ENCODE data around the gene RASGRF2. TPM values are rescaled to one million over a fixed set of nuclear protein-coding genes. Genes with fewer than 3 reads are reported as not detected.

RASGRF2 gene
- total RNA-seq, 1 donor from 2014 or later: 8.2 TPM

DNA sequence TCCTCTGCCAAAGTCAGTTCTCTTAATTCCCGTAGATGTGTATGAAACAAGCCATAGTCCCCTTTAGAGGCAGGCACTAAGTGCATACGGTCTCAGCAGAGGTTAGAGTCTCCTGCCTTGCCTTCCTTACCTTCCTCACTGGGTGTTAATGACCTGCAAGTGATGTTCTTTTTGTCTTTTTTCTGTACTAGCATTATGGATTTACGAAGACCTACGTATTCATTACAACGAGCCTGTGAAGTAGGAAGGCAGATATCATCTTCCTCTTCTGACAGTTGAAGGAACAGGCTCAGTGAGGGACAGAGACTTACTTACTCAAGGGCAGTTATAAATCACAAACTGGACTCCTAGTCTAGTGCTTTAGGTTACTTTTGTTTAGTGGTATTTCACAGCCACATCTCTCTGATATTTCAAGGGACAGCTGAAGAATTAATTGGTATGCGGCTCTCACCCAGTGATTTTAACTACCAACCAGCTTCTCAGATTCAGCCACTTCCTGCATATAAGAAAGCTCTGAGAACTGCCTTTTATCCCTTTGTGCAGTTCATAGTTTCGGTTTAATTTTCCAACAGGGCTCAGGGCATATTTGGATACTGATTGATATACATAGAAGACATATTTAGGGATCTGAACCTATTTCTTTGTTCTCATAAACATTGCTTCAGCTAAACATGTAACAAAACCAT is 187.9 kb downstream of the RASGRF2 start:
- intact Hi-C loops (cut with DNase I): no loop called here
- no peak for DNase-seq (ENCODE audit: low spot score)

- intact Hi-C loops (cut with DNase I): no loop called here
- DNase-seq (ENCODE audit: low spot score): no peak
These were observed 191.4 kb downstream of the RASGRF2 start for GRCh38 chr5:81151546-81151945.

DNA sequence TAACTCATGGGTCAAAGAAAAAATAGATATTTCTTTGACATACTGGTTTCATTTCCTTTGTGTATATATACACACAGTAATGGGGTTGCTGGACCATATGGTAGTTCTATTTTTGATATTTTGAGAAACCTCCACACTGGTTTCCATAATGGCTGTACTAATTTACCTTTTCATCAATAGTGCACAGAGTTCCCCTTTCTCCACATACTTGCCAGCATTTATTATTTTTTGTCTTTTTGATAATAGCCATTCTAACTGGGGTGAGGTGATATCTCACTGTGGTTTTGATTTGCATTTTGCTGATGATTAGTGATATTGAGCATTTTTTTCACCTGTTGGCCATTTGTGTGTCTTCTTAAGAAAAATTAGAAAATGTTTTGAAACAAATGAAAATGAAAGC is 194.6 kb downstream of the RASGRF2 start:
- DNase-seq (ENCODE audit: low spot score): no peak
- intact Hi-C loops (cut with DNase I): no loop called here

DNA sequence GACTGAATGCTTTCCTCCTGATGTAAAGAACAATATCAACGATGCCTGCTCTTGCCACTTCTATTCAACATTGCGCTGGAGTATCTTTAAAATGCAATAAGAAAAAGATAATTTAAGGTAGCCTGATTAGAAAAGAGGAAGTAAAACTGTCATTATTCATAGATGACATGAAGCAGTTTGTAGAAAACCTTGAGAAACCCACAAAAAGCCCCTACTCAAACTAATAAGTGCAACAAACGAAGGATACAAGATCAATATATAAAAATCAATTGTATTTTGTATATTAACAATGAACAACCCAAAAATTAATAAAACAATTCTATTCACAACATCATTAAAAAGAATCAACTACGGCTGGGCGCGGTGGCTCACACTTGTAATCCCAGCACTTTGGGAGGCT is 196.6 kb downstream of the RASGRF2 start:
- DNase-seq (ENCODE audit: low spot score): no peak
- intact Hi-C loops (cut with DNase I): no loop called here

DNA sequence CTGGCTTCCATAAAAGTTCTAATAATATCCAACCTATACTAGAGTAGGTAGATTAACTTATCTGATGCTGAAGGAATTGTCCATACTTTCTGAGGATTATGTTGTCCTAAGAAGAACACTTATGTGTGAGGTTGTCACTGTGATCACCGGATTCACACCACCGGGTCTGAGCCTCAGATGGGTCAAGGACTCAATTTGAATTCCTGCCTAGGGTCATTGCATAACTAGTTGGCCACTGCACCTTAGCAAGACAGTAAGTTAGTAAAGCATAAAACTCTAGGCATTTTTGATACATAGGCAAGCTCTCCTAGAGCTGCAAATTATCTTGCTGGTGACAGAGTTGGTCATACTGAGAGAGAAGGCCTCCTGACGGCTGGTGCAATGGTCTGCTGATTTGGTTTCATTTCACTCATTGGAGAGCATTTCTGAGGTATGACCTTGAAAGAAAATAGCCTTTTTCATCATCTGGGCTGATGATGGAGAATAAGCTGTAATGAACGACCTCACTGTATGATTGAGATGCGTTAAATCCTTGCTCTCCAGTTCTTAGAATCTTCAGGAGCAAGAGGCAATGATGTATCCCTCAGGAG is 200.9 kb downstream of the RASGRF2 start:
- DNase-seq (ENCODE audit: low spot score): no peak
- intact Hi-C loops (cut with DNase I): no loop called here

DNA sequence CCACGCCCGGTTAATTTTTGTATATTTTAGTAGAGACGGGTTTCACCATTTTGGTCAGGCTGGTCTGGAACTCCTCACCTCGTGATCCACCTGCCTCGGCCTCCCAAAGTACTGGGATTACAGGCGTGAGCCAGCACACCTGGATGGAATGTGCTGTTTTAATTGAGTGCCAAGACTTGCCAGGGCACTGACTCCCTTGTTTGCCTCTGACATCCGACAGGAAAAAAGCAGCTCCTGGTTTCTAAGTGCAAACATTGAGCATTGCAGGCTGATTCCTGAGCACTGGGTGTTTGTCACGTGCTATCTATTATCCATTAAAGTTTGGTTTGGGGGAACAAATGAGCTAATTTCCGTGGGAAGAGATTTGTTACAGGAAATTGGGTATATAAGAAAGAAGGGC is 202.3 kb downstream of the RASGRF2 start:
- no peak for DNase-seq (ENCODE audit: low spot score)
- intact Hi-C loops (cut with DNase I): no loop called here

GRCh38 chr5:81163651-81164050 is 203.5 kb downstream of the RASGRF2 start:
- intact Hi-C loops (cut with DNase I): no loop called here
- no peak for DNase-seq (ENCODE audit: low spot score)

- intact Hi-C loops (cut with DNase I): no loop called here
- no peak for DNase-seq (ENCODE audit: low spot score)
These were observed 204.3 kb downstream of the RASGRF2 start for GRCh38 chr5:81164476-81164875.

GRCh38 chr5:81164936-81165335 is 204.8 kb downstream of the RASGRF2 start:
- DNase-seq (ENCODE audit: low spot score): no peak
- intact Hi-C loops (cut with DNase I): no loop called here

GRCh38 chr5:81165493-81166119 is 205.4 kb downstream of the RASGRF2 start:
- no peak for DNase-seq (ENCODE audit: low spot score)
- intact Hi-C loops (cut with DNase I): no loop called here

DNA sequence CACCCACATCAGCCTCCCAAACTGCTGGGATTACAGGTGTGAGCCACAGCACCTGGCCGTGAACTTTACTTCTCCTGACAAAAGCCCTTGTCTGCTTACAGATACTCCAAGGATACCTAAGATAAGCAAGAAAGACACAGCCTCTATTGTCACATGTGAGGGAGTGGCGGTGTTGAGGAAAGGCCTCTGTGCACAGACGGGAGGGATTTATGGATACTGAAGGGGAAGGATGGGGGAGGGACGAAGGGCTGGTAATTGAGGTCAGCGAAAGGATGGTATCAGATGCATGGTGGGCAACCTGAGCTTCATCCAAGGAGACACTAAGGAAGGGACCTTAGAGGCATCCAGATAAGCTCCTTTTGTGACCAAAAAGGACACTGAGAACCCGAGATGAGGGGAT is 206.3 kb downstream of the RASGRF2 start:
- intact Hi-C loops (cut with DNase I): no loop called here
- DNase-seq (ENCODE audit: low spot score): no peak

- DNase-seq (ENCODE audit: low spot score): no peak
- intact Hi-C loops (cut with DNase I): no loop called here
These were observed 206.9 kb downstream of the RASGRF2 start for GRCh38 chr5:81167078-81167477.

- intact Hi-C loops (cut with DNase I): no loop called here
These were observed 207.4 kb downstream of the RASGRF2 start for GRCh38 chr5:81167544-81167943.

DNA sequence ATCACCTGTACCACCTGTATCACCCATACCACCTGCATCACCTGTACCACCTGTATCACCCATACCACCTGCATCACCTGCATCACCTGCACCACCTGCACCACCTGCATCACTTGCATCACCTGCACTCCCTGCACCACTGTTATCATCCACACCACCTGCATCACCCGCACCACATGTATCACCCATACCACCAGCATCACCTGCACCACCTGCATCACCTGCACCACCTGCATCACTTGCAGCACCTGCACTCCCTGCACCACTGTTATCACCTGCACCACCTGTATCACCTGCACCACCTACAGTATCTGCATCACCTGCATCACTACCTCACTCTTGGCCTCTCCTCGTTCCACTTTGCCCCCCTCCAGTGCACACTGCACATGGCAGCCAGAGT is 209.8 kb downstream of the RASGRF2 start:
- intact Hi-C loops (cut with DNase I): no loop called here
- DNase-seq (ENCODE audit: low spot score): no peak

More at GRCh38 chr5:81167544-81167943, 207.4 kb downstream of the RASGRF2 start:
- no peak for DNase-seq (ENCODE audit: low spot score)

DNA sequence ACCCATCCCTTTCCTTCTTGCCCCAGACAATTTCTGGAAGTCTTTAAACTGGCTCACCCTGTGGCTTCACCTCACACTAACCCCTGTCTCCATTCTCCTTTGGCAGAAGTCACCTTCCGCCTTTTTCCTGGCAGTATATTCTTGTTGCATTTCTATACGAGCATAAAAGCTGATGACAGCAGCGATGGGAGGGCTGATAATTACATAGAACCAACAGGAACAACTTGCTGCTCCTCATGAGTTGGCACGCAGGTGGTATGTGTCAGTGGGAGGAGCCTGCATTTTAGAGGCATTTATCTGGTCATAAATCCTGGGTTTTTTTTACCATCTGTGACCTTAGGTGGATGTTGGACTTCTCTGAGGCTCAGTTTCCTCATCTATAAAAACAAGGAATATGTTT is 211.6 kb downstream of the RASGRF2 start:
- DNase-seq (ENCODE audit: low spot score): no peak
- intact Hi-C loops (cut with DNase I): no loop called here

GRCh38 chr5:81172710-81173109 is 212.5 kb downstream of the RASGRF2 start:
- DNase-seq (ENCODE audit: low spot score): no peak
- intact Hi-C loops (cut with DNase I): no loop called here

- DNase-seq (ENCODE audit: low spot score): no peak
- intact Hi-C loops (cut with DNase I): no loop called here
These were observed 216.9 kb downstream of the RASGRF2 start for GRCh38 chr5:81177061-81177460.

- intact Hi-C loops (cut with DNase I): no loop called here
- DNase-seq (ENCODE audit: low spot score): no peak
These were observed 219.8 kb downstream of the RASGRF2 start for GRCh38 chr5:81179959-81180358.

- no peak for DNase-seq (ENCODE audit: low spot score)
- intact Hi-C loops (cut with DNase I): no loop called here
These were observed 220.8 kb downstream of the RASGRF2 start for GRCh38 chr5:81180780-81181460.

DNA sequence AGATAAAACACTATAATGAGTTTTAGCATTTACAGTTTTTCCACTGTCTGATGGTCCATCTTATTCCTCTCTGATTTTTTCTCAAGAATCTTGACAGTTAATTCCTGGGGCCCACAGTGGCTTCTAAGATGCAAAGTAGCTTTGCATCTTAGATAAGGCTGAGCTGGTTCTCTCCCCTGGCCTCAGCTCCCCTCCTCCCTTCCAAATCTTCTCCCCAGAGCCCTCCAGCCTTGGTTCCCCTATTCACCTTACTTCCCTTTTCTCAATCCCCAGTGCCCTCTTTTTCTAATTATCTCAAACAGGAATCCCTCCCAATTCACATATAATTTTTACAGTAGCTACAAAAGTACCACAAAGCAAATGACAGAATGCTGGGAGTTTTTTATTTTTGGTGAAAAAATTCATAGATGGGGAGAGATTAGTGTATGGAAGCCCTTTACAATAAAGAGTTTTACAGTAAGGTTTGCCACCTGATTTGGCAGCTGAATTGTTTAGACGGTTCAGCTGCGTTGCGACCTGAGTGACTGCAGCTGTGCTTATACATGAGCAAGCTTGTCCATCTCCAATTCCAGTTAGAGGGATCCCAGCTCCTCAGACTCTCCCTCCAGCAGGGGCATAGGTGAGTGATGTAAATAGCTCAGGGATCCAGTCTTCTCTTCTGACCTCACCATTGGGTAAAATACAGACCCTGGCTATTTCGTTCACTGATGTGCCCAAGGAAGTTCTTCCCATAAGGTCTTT is 221.6 kb downstream of the RASGRF2 start:
- intact Hi-C loops (cut with DNase I): no loop called here
- no peak for DNase-seq (ENCODE audit: low spot score)
